Suprapubic skin (tissue), 3 donors: Measurements from ENCODE around the gene NCOA6.

Source experiments
- EP300 ChIP-seq: sonication (generic); formaldehyde crosslinking; IDR thresholded peaks from one replicate; pipeline ENCODE4 v1.6.1; 2017; ENCODE audit warnings: antibody characterized with exemption
- POLR2A ChIP-seq, 2 donors: fragments of 450-650 bp; IDR thresholded peaks; one replicate each; pipeline ENCODE4 v1.6.1; 2017; ENCODE audit warnings: antibody characterized with exemption in 2 of 2, mild to moderate bottlenecking in 2 of 2, moderate library complexity in 2 of 2
- TF ChIP-seq, protein P1 (sequence below), 2 donors: fragments of 200-600 bp in 1 of 2; fragments of 450-650 bp in 1 of 2; sonication (generic) in 1 of 2; IDR thresholded peaks; one replicate each; pipeline ENCODE4 v1.5.1; 2016 to 2019; ENCODE audit warnings: antibody characterized with exemption in 2 of 2, mild to moderate bottlenecking in 1 of 2, moderate library complexity in 1 of 2

DNA sequence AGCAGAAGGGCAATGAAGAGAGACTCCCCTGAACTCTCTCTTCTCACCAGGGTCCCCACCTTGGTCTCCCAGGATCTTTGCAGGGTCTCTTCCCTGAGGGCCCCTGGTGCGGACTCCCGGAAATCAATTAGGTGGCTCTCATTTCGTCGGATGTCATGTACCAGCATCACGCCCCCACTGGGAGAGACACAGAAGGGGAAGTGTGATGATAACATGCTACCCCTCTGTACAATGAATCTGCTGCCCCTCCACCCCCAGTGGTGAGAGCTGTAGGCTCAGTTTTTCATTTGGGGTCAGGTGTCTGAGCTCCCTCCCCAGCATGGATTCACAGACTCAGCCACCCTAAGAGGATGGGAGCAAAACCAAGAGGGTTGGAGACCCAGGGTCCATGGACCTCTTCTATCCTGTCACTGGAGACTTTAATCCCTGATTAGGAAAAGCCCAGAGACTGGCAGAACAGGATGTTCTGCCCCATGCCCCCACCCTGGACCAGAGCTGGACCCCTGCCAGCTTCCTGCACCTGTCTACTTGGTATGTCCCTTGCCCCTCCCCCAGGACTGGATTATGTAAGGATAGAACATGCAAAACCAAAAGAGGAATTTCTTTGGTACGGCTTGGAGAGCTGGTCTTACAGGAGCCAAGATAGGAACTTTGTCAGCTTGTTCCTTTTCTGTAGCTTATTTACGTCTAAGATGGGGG lies 36.1 kb upstream of the NCOA6 start:
- TF ChIP-seq, protein P1, sequence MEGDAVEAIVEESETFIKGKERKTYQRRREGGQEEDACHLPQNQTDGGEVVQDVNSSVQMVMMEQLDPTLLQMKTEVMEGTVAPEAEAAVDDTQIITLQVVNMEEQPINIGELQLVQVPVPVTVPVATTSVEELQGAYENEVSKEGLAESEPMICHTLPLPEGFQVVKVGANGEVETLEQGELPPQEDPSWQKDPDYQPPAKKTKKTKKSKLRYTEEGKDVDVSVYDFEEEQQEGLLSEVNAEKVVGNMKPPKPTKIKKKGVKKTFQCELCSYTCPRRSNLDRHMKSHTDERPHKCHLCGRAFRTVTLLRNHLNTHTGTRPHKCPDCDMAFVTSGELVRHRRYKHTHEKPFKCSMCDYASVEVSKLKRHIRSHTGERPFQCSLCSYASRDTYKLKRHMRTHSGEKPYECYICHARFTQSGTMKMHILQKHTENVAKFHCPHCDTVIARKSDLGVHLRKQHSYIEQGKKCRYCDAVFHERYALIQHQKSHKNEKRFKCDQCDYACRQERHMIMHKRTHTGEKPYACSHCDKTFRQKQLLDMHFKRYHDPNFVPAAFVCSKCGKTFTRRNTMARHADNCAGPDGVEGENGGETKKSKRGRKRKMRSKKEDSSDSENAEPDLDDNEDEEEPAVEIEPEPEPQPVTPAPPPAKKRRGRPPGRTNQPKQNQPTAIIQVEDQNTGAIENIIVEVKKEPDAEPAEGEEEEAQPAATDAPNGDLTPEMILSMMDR (IDR thresholded peaks at IDR 0.05): no peak
- TF ChIP-seq EP300: no peak
- TF ChIP-seq POLR2A (IDR thresholded peaks at IDR 0.05): no peak
